Right cardiac atrium (tissue), 5 donors: ENCODE measurements around the gene PIK3IP1. TPM values are rescaled to one million over a fixed set of nuclear protein-coding genes. Genes with fewer than 3 reads are reported as not detected.

Source experiments
- ATAC-seq, 2 donors: fragments of 200-7000 bp; cut with Tn5 transposase; one replicate each; pipeline versions ENCODE4 v1.8.0 to v1.9.1; 2020; ENCODE audit warnings: moderate library complexity in 2 of 2, mild to moderate bottlenecking in 1 of 2
- DNase-seq, 3 donors: peaks; one replicate each; pipeline ENCODE4 v3.0.0-alpha.2; 2020
- H3K27ac ChIP-seq: one replicate; pipeline ENCODE4 v1.5.1; 2013; ENCODE audit warnings: mild to moderate bottlenecking, low read length, control low read depth, moderate library complexity
- H3K27me3 ChIP-seq: one replicate; pipeline ENCODE4 v1.6.1; 2013; ENCODE audit not compliant: control insufficient read depth, insufficient read depth
- H3K4me1 ChIP-seq: one replicate; pipeline ENCODE4 v1.6.1; 2013; ENCODE audit warnings: low read length; ENCODE audit not compliant: control insufficient read depth, insufficient read depth
- H3K4me3 ChIP-seq: one replicate; pipeline ENCODE4 v1.5.1; 2013; ENCODE audit warnings: low read length, control low read depth
- H3K9me3 ChIP-seq: one replicate; pipeline ENCODE4 v1.6.1; 2013; ENCODE audit warnings: low read length; ENCODE audit not compliant: control insufficient read depth
- WGBS: extraction: QIAGEN DNeasy Blood & Tissue Kit; methylation state at CpG from one replicate; pipeline ENCODE4 v1.1.7; 2013; 5-methylcytosine and 5-hydroxymethylcytosine counted together
- intact Hi-C, 4 donors: fragments of 100-400 bp; cut with DNase I; formaldehyde crosslinking; loops; one replicate each; pipeline versions ENCODE4 v1.11.0 to v1.14.0; 2022 to 2023
- polyA plus RNA-seq: library from polyadenylated mRNA; stranded (reverse); fragments of 200-250 nt; gene quantifications from one replicate; pipeline ENCODE4 v1.2.3, GENCODE V29; 2013
- total RNA-seq, 4 donors: library from RNA; stranded (reverse); fragmentation: NEBNext Ultra II Directional; extraction: Animal tissue kit (Norgen Biotek cat#: 25700); gene quantifications; one replicate each; pipeline ENCODE4 v1.2.1, GENCODE V29; 2021
- donor health status: healthy with polysubstance abuse.
- donor health status: DM: no; HTN: yes; CAD: no.
- donor health status: DM: no; HTN: no; CAD: no.
- donor health status: DM: no; HTN: yes; CAD: no; lungs with severe emphysema.
- donor health status: DM: yes; HTN: yes; CAD: no.

PIK3IP1 gene
- total and polyA plus RNA-seq, 5 donors, result 5.9 to 17.6 (median 13.9) TPM

DNA sequence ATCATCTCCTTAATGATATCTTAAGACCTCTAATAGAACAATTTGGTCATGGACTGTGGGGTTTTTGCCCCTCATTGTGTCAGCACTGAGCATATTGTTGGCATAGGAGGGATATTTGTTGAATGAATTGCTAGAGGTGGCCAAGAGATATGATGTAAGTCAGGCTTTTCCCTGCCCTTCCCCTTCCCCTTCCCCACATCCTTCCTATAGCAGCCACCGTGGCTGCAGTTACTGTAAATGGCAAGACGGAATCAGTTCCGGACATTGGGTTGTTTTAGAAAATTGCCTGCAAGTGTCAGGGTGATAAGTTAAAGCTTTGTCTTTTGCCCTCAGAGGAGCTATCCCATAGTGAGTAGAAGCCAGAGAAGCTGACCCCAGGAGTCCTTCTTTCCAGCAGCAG is 57.2 kb downstream of the PIK3IP1 start:
- DNase-seq (no peak), ATAC-seq (peak in 1 of 2 donors; percentile 33)
- no peaks in the 10 kb centered on the region for H3K27me3 ChIP-seq
- H3K27ac ChIP-seq, result peak overlapping the region; percentile 16
- peaks cover 5% of the 10 kb centered on the region for H3K4me1 ChIP-seq
- 55% methylated on average over 3 of the region's 3 CpGs for WGBS
- H3K9me3 ChIP-seq, result no peaks in the 10 kb centered on the region
- intact Hi-C loops, result loop anchor here in 1 of 4 donors (10.0 kb wide), 1 partner anchor 150 kb away; the partner anchor contains the start of gene SMTN
- no peak overlapping the region for H3K4me3 ChIP-seq

DNA sequence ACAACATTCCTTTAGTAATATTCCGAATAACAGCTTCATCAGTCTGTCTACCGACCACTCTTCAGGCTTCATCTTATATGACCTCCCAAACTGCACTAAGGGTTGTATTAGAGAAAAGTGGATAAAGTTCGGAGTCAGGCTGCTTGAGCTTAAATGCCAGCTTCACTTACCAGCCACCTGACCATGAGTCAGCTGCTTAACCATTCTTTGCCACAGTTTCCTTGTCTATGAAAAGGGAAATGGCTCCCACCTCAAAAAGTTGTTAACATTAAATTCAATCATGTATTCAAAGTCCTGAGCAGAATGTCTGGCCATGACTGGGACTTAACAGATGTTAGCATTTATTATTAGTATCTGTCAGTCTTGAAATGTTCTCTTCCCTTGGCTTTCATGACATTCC is 59.3 kb downstream of the PIK3IP1 start:
- ATAC-seq (no peak), DNase-seq (no peak)
- H3K4me3 ChIP-seq, result no peak overlapping the region
- 89% methylated on average over 3 of the region's 3 CpGs for WGBS
- intact Hi-C loops, result loop anchor here in 2 of 4 donors (5.0 to 10.0 kb wide), 2 partner anchors 148 to 286 kb away; partner anchors contain the start of gene SMTN (in 1 of the 2)
- H3K27me3 ChIP-seq, result no peaks in the 10 kb centered on the region
- no peaks in the 10 kb centered on the region for H3K9me3 ChIP-seq
- no peak overlapping the region for H3K27ac ChIP-seq
- H3K4me1 ChIP-seq, result peaks cover 10% of the 10 kb centered on the region

Other genes with a start within 250 kb of the PIK3IP1 start
- gene SMTN, start 211.2 kb downstream of the PIK3IP1 start, total RNA-seq, result 100 to 1,000 TPM; 156 to 233 (median 217) TPM
- gene SMTN, start 211.2 kb downstream of the PIK3IP1 start, polyA plus RNA-seq, result 192 TPM
- gene SELENOM, start 184.9 kb downstream of the PIK3IP1 start, total RNA-seq, result 100 to 1,000 TPM; 167 to 205 (median 176) TPM
- gene SELENOM, start 184.9 kb downstream of the PIK3IP1 start, polyA plus RNA-seq, result 219 TPM
- gene INPP5J, start 169.5 kb downstream of the PIK3IP1 start, total RNA-seq, result 10 to 100 TPM; 28.8 to 62.1 (median 50.7) TPM
- gene INPP5J, start 169.5 kb downstream of the PIK3IP1 start, polyA plus RNA-seq, result 28.9 TPM
- not detected for gene PLA2G3, start 152.0 kb downstream of the PIK3IP1 start, total RNA-seq
- not detected for gene PLA2G3, start 152.0 kb downstream of the PIK3IP1 start, polyA plus RNA-seq
- 10 to 100 TPM; 20.3 to 23.2 (median 21.6) TPM for gene RNF185, start 132.3 kb downstream of the PIK3IP1 start, total RNA-seq
- gene RNF185, start 132.3 kb downstream of the PIK3IP1 start, polyA plus RNA-seq, result 15.1 TPM
- 10 to 100 TPM in 3 of 4 donors, 1 to 10 TPM in 1; 8.9 to 12.1 (median 11.1) TPM for gene LIMK2, start 80.2 kb downstream of the PIK3IP1 start, total RNA-seq
- 6.5 TPM for gene LIMK2, start 80.2 kb downstream of the PIK3IP1 start, polyA plus RNA-seq
- gene PATZ1, start 53.9 kb upstream of the PIK3IP1 start, total RNA-seq, result 10 to 100 TPM; 12.2 to 16.4 (median 14.4) TPM
- gene PATZ1, start 53.9 kb upstream of the PIK3IP1 start, polyA plus RNA-seq, result 8.4 TPM
- 10 to 100 TPM; 53.5 to 73.3 (median 62.5) TPM for gene DRG1, start 107.1 kb upstream of the PIK3IP1 start, total RNA-seq
- 48.0 TPM for gene DRG1, start 107.1 kb upstream of the PIK3IP1 start, polyA plus RNA-seq
- gene EIF4ENIF1, start 197.4 kb upstream of the PIK3IP1 start, total RNA-seq, result 10 to 100 TPM; 20.3 to 37.9 (median 27.2) TPM
- gene EIF4ENIF1, start 197.4 kb upstream of the PIK3IP1 start, polyA plus RNA-seq, result 10.0 TPM
- 10 to 100 TPM in 2 of 4 donors, 1 to 10 TPM in 2; 7.1 to 10.8 (median 9.6) TPM for gene SFI1, start 204.0 kb upstream of the PIK3IP1 start, total RNA-seq
- gene SFI1, start 204.0 kb upstream of the PIK3IP1 start, polyA plus RNA-seq, result 7.4 TPM